Measurements from ENCODE around the gene NAALADL1. TPM values are rescaled to one million over a fixed set of nuclear protein-coding genes. Genes with fewer than 3 reads are reported as not detected.

Gene NAALADL1
- polyA plus RNA-seq (2013, experiment 1 of 2) = 0.41 TPM
- polyA plus RNA-seq (2013, experiment 2 of 2) = not detected

GRCh38 chr11:65058419-65059054 is at the start of gene NAALADL1:
NAALADL1 (minus strand) TSS chr11:65058553; CDS start chr11:65058521, 32 bp downstream.
- Histone ChIP-seq H3K9me3 (ENCODE audit: control insufficient read depth, low read length) (no peaks in the 10 kb centered on the region), H3K4me3 (ENCODE audit: extremely low read depth, insufficient read depth, low read length, poor library complexity, severe bottlenecking) (no peak within 1 kb of the TSS), H3K36me3 (ENCODE audit: control insufficient read depth, insufficient read depth, low read length) (no peaks in the 10 kb centered on the region), H3K27ac (ENCODE audit: low read depth, low read length, severe bottlenecking) (no peak within 1 kb of the TSS), H3K4me1 (ENCODE audit: control insufficient read depth, insufficient read depth, low read length, poor library complexity, severe bottlenecking) (no peaks in the 10 kb centered on the region)
- 90 to 94% methylated on average over 4 to 6 of the region's 8 CpGs for WGBS, 2 experiments (ENCODE audit: insufficient coverage in 2 of 2)

- Histone ChIP-seq H3K9me3 (ENCODE audit: control insufficient read depth, low read length) (no peaks in the 10 kb centered on the region), H3K4me3 (ENCODE audit: extremely low read depth, insufficient read depth, low read length, poor library complexity, severe bottlenecking) (no peak overlapping the region), H3K36me3 (ENCODE audit: control insufficient read depth, insufficient read depth, low read length) (peaks cover 34% of the 10 kb centered on the region), H3K4me1 (ENCODE audit: control insufficient read depth, insufficient read depth, low read length, poor library complexity, severe bottlenecking) (peaks cover 12% of the 10 kb centered on the region), H3K27ac (ENCODE audit: low read depth, low read length, severe bottlenecking) (no peak overlapping the region)
- 96% methylated on average over 43 to 52 of the region's 52 CpGs for WGBS, 2 experiments (ENCODE audit: insufficient coverage in 2 of 2)
Measured at GRCh38 chr11:65107751-65108468, 49.6 kb upstream of the NAALADL1 start.

- WGBS, 2 experiments (ENCODE audit: insufficient coverage in 2 of 2) = 97 to 100% methylated on average over 7 to 9 of the region's 15 CpGs
- Histone ChIP-seq H3K36me3 (ENCODE audit: control insufficient read depth, insufficient read depth, low read length) (peaks cover 34% of the 10 kb centered on the region), H3K9me3 (ENCODE audit: control insufficient read depth, low read length) (no peaks in the 10 kb centered on the region), H3K4me3 (ENCODE audit: extremely low read depth, insufficient read depth, low read length, poor library complexity, severe bottlenecking) (no peak overlapping the region), H3K4me1 (ENCODE audit: control insufficient read depth, insufficient read depth, low read length, poor library complexity, severe bottlenecking) (peaks cover 9% of the 10 kb centered on the region), H3K27ac (ENCODE audit: low read depth, low read length, severe bottlenecking) (no peak overlapping the region)
Measured at GRCh38 chr11:65107078-65107477, 48.7 kb upstream of the NAALADL1 start.

- peaks cover 35% of the 10 kb centered on the region for H3K36me3 ChIP-seq (ENCODE audit: control insufficient read depth, insufficient read depth, low read length)
- no peaks in the 10 kb centered on the region for H3K9me3 ChIP-seq (ENCODE audit: control insufficient read depth, low read length)
- WGBS, 2 experiments (ENCODE audit: insufficient coverage in 2 of 2) = 95 to 100% methylated on average over 1 to 2 of the region's 4 CpGs
- no peak overlapping the region for H3K27ac ChIP-seq (ENCODE audit: low read depth, low read length, severe bottlenecking)
- no peak overlapping the region for H3K4me3 ChIP-seq (ENCODE audit: extremely low read depth, insufficient read depth, low read length, poor library complexity, severe bottlenecking)
- no peaks in the 10 kb centered on the region for H3K4me1 ChIP-seq (ENCODE audit: control insufficient read depth, insufficient read depth, low read length, poor library complexity, severe bottlenecking)
Measured at GRCh38 chr11:65104628-65105027, 46.3 kb upstream of the NAALADL1 start.

- H3K9me3 ChIP-seq (ENCODE audit: control insufficient read depth, low read length) = no peaks in the 10 kb centered on the region
- H3K4me1 ChIP-seq (ENCODE audit: control insufficient read depth, insufficient read depth, low read length, poor library complexity, severe bottlenecking) = no peaks in the 10 kb centered on the region
- no peak overlapping the region for H3K27ac ChIP-seq (ENCODE audit: low read depth, low read length, severe bottlenecking)
- no peak overlapping the region for H3K4me3 ChIP-seq (ENCODE audit: extremely low read depth, insufficient read depth, low read length, poor library complexity, severe bottlenecking)
- H3K36me3 ChIP-seq (ENCODE audit: control insufficient read depth, insufficient read depth, low read length) = peaks cover 33% of the 10 kb centered on the region
Measured at GRCh38 chr11:65103476-65103875, 45.1 kb upstream of the NAALADL1 start.

- Histone ChIP-seq H3K27ac (ENCODE audit: low read depth, low read length, severe bottlenecking) (no peak overlapping the region), H3K36me3 (ENCODE audit: control insufficient read depth, insufficient read depth, low read length) (peaks cover 35% of the 10 kb centered on the region), H3K9me3 (ENCODE audit: control insufficient read depth, low read length) (no peaks in the 10 kb centered on the region), H3K4me3 (ENCODE audit: extremely low read depth, insufficient read depth, low read length, poor library complexity, severe bottlenecking) (no peak overlapping the region), H3K4me1 (ENCODE audit: control insufficient read depth, insufficient read depth, low read length, poor library complexity, severe bottlenecking) (no peaks in the 10 kb centered on the region)
- 92 to 98% methylated on average over 6 to 7 of the region's 8 CpGs for WGBS, 2 experiments (ENCODE audit: insufficient coverage in 2 of 2)
Measured at GRCh38 chr11:65102142-65103095, 44.1 kb upstream of the NAALADL1 start.

- Histone ChIP-seq H3K9me3 (ENCODE audit: control insufficient read depth, low read length) (no peaks in the 10 kb centered on the region), H3K4me1 (ENCODE audit: control insufficient read depth, insufficient read depth, low read length, poor library complexity, severe bottlenecking) (peaks cover 4% of the 10 kb centered on the region), H3K27ac (ENCODE audit: low read depth, low read length, severe bottlenecking) (no peak overlapping the region), H3K4me3 (ENCODE audit: extremely low read depth, insufficient read depth, low read length, poor library complexity, severe bottlenecking) (no peak overlapping the region), H3K36me3 (ENCODE audit: control insufficient read depth, insufficient read depth, low read length) (peaks cover 33% of the 10 kb centered on the region)
- WGBS, 2 experiments (ENCODE audit: insufficient coverage in 2 of 2) = 84 to 93% methylated on average over 2 to 4 of the region's 6 CpGs
Measured at GRCh38 chr11:65100674-65101350, 42.5 kb upstream of the NAALADL1 start.

GRCh38 chr11:65096926-65097325 is 38.6 kb upstream of the NAALADL1 start:
- no peak overlapping the region for H3K27ac ChIP-seq (ENCODE audit: low read depth, low read length, severe bottlenecking)
- WGBS, 2 experiments (ENCODE audit: insufficient coverage in 2 of 2) = 68 to 75% methylated on average over 6 to 7 of the region's 8 CpGs

GRCh38 chr11:65095974-65096806 is 37.8 kb upstream of the NAALADL1 start, which contains the start of gene VPS51:
VPS51 (plus strand) TSS chr11:65096214; CDS start chr11:65096251, 37 bp downstream.
- no peaks in the 10 kb centered on the region for H3K9me3 ChIP-seq (ENCODE audit: control insufficient read depth, low read length)
- 0 to 1% methylated on average over 41 to 42 of the region's 52 CpGs for WGBS, 2 experiments (ENCODE audit: insufficient coverage in 2 of 2)
- peak within 1 kb of the TSS; percentile 79 for H3K4me3 ChIP-seq (ENCODE audit: extremely low read depth, insufficient read depth, low read length, poor library complexity, severe bottlenecking)
- peak within 1 kb of the TSS; percentile 73 for H3K27ac ChIP-seq (ENCODE audit: low read depth, low read length, severe bottlenecking)
- peaks cover 4% of the 10 kb centered on the region for H3K4me1 ChIP-seq (ENCODE audit: control insufficient read depth, insufficient read depth, low read length, poor library complexity, severe bottlenecking)
- peaks cover 20% of the 10 kb centered on the region for H3K36me3 ChIP-seq (ENCODE audit: control insufficient read depth, insufficient read depth, low read length)

More at GRCh38 chr11:65096926-65097325, 38.6 kb upstream of the NAALADL1 start:
- peaks cover 20% of the 10 kb centered on the region for H3K36me3 ChIP-seq (ENCODE audit: control insufficient read depth, insufficient read depth, low read length)
- peak overlapping the region; percentile 79 for H3K4me3 ChIP-seq (ENCODE audit: extremely low read depth, insufficient read depth, low read length, poor library complexity, severe bottlenecking)
- peaks cover 4% of the 10 kb centered on the region for H3K4me1 ChIP-seq (ENCODE audit: control insufficient read depth, insufficient read depth, low read length, poor library complexity, severe bottlenecking)
- H3K9me3 ChIP-seq (ENCODE audit: control insufficient read depth, low read length) = no peaks in the 10 kb centered on the region

Data from mesodermal cell (in vitro differentiated cells).